Amniotic stem cell (primary cell): ENCODE data around the gene ZNF35.
"Not testable (repeated sequence)": the region's sequence is repeated elsewhere in the genome, so short reads cannot be mapped to it uniquely, and the experiment has no call there.

Source experiments
- DNase-seq: peaks from one replicate; lab custom pipeline; 2025; lab: John Stamatoyannopoulos, UW

The ZNF35 gene

GRCh38 chr3:44648564-44649229 lies at the start of gene ZNF35:
Gene ZNF35 (plus strand): TSS chr3:44648732. CDS start chr3:44651068, 2,336 bp downstream.
- peak; percentile 79 for DNase-seq

GRCh38 chr3:44601749-44602148 lies 46.8 kb upstream of the ZNF35 start:
- no peak for DNase-seq

DNA sequence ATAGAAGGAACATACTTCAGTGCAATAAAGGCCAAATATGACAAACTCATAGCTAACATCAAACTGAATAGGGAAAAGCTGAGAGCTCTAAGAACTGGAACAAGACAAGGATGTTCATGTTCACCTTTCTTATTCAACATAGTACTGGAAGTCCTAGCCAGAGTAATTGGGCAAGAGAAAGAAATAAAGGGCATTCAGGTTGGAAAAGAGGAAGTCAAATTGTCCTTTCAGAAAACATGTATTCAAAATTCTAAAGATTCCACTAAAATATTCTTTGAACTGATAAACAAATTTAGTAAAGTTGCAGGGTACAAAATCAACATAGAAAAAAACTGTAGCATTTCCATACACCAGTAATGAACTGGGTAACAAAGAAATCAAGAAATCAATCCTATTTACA lies 35.9 kb upstream of the ZNF35 start:
- no peak for DNase-seq

- DNase-seq = peak; percentile 70
Observed at GRCh38 chr3:44624749-44625480, 23.6 kb upstream of the ZNF35 start, which contains the start of gene ZNF197. Gene ZNF197 (plus strand): TSS chr3:44625036. CDS start chr3:44629155, 4,119 bp downstream.

GRCh38 chr3:44628716-44629115 lies 19.8 kb upstream of the ZNF35 start:
- no peak for DNase-seq

DNA sequence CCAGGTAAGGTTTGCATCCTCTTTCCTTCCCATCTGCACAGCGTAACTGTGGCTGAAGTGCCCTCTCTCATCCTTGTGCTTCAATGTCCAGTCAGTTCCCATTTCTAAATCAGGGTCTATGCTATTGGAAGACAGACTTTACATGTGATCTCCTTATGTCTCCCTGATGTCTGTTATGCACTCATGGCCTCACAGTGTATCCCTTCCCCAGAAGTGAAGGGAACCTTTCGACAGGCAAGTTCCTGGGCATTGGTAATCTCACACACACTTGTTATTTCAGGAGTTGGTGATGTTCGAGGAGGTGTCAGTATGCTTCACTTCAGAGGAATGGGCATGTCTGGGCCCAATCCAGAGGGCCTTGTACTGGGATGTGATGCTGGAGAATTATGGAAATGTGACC lies 16.3 kb upstream of the ZNF35 start:
- DNase-seq = no peak

GRCh38 chr3:44642337-44642736 lies 6.2 kb upstream of the ZNF35 start:
- no peak for DNase-seq

DNA sequence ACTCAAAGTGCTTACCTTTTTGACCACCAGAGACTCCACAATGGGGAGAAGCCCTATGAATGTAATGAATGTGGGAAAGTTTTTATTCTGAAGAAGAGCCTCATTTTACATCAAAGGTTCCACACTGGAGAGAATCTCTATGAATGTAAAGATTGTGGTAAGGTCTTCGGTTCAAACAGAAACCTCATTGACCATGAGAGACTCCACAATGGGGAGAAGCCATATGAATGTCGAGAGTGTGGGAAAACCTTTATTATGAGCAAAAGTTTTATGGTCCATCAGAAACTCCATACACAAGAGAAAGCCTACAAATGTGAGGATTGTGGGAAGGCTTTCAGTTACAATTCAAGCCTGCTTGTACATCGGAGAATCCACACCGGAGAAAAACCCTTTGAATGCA lies 5.5 kb upstream of the ZNF35 start:
- DNase-seq = no peak

- no peak for DNase-seq
Observed at GRCh38 chr3:44647771-44648170, 761 bp upstream of the ZNF35 start.

DNA sequence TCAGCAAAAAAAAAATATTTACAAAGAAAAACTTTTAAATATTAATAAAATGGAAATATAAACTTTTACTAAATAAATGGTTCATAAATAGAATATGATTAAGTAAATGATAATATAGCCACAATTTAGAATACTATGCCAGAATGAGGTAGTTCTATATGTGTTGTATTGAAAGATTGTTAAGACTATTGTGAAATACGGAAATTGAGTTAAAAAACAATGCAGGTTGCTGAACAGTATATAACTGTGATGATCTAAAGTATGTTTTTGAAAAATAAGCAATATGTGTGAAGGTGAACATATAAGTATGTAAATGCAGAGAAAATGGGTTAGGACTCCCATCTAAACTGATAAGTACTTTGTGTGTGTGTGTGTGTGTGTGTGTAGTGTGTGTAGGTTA lies 1.2 kb downstream of the ZNF35 start:
- no peak for DNase-seq

DNA sequence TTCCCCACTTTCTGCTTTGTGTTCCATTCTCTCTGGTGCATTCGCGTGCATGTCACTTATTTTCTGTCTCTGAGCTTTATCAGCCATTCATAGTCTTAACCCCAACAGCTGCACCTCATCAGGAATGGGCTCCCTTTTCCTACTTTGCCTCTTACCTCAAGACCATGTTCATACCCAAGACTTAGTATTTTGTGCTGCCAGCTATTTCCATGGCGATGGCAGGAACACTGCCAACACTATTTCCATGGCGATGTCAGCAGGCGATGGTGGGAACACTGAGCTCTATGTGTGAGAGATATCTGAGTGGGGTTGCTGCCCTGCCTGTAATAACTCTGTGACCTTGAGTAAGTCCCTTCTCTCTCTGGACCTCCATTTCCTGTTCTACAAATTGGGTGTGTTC lies 5.5 kb downstream of the ZNF35 start:
- DNase-seq = no peak

DNA sequence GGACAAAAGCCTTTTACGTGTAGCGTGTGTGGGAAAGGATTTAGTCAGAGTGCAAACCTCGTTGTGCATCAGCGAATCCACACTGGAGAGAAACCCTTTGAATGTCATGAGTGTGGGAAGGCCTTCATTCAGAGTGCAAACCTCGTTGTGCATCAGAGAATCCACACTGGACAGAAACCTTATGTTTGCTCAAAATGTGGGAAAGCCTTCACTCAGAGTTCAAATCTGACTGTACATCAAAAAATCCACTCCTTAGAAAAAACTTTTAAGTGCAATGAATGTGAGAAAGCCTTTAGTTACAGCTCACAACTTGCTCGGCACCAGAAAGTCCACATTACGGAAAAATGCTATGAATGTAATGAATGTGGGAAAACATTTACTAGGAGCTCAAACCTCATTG lies 10.5 kb downstream of the ZNF35 start:
- no peak for DNase-seq

DNA sequence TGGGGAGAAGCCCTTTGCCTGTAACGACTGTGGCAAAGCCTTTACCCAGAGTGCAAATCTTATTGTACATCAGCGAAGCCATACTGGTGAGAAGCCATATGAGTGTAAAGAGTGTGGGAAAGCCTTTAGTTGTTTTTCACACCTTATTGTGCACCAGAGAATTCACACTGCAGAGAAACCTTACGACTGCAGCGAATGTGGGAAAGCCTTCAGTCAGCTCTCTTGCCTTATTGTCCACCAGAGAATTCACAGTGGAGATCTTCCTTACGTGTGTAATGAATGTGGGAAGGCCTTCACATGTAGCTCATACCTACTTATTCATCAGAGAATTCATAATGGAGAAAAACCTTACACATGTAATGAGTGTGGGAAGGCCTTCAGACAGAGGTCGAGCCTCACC lies 10.9 kb downstream of the ZNF35 start:
- no peak for DNase-seq

DNA sequence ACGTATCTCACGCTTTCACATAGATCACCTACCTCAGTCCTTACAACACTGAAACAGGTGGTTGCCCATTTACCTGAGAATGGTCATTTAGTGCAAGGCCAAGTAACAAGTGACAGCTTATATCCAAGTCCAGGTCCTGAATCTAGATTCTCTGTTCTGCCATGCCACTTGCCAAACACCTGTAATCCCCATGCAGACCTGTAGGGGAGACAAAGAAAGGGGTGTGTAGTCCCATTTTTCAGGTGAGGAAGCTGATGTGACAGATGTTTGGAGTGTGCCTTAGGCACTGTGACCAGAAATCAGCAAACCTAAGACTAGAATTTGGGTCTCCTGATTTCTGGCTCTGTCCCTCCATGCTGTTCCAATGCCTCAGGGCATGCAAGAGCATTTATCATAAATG lies 12.7 kb downstream of the ZNF35 start:
- no peak for DNase-seq

DNA sequence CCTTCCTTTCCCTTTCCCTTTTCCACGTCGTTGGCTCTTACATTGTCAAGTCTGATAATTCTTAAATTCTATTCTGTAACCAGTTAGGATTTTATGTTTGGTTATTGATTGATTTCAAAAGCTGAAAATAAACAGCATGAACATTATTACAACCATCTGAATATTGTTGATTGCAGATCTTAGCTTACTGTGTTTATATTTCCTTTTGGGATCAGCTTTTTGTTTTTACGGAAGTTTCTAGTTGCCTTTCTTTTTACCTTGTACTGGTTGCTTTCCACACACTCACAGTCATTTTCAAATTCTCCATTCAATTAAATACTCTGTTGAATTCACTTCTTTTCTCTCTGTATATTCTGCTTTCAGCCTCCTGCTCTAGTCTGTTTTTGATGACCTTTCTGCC lies 16.6 kb downstream of the ZNF35 start:
- DNase-seq = no peak

DNA sequence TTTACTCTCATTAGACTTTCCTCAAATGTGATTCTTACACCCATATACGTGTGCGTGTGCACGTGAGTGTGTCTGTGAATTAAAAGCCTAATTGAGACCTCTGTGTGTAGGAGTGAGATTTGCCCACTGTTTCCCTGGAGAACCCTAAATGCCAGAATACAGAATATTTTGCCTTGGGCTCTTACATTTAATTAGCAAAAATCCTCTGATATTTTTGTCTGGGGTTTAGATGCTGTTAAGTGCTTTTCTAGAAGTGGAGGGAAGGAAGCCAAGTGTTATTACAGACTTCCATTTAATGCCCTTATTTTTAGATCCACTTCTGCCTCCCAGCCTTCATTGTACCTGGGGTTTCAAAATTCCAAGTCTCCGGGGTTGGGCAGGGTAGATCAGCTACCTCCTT lies 17.8 kb downstream of the ZNF35 start:
- DNase-seq = no peak

- DNase-seq = no peak
Observed at GRCh38 chr3:44669760-44670159, 21.2 kb downstream of the ZNF35 start.

GRCh38 chr3:44673466-44673865 lies 24.9 kb downstream of the ZNF35 start:
- DNase-seq = not testable (repeated sequence)

DNA sequence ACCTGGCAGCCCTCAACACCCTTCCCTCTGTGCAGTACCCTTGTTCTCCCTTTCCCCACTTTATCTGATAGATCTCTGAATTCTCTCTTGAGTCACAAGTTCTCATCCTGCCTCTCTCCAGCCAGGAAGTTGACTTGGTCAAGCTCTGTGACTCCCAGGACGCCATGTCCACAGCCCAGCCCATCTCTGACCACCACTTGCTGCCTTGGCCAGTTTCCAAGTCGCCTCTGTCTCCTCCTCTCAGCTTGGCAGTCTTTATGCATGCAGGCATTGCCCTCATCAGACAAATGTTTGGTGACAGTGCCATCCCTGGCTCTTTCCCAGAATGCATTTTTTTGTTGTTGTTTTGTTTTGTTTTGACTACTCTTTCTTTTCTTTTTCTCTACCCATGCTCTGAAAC lies 25.7 kb downstream of the ZNF35 start:
- DNase-seq = no peak

DNA sequence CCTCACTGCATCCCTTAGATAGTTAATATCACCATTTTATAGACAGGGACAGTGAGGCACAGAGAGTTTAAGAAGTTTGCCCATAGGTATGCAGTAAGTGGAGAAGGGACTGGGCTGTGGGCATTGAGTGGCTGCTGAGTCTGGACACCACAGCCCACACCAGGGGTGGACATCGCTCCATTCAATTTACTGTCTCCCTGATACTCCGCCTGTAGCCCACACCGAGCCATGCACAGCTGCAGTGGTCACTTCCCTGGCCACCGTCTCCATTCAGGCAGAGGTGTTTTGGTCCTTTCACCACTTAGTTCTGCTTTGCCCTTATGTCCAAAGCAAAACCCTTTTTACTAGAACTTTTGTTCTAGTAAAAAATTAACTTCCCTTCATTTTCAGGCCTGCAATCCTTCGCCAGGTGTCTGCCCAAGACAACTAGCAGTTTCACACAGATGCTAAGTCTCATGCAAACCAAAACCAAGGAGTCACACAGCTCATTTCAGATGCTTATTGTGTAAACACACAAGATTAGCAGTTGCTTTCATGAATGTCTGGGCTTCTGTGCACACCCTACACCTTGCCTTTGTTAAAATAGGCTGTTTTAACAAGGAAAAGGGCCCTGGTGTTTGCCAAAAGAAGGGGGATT lies 30.1 kb downstream of the ZNF35 start:
- DNase-seq = no peak

- DNase-seq = no peak
Observed at GRCh38 chr3:44680921-44681455, 32.5 kb downstream of the ZNF35 start.

GRCh38 chr3:44682182-44682896 lies 33.8 kb downstream of the ZNF35 start:
- no peak for DNase-seq
